ENCODE results near the gene SETD7.

SETD7 gene

GRCh38 chr4:139600662-139601061 lies 44.6 kb upstream of the SETD7 start:
- no peak for TF ChIP-seq CTCF (IDR thresholded peaks at IDR 0.05; ENCODE audit: poor library complexity, severe bottlenecking)

GRCh38 chr4:139599594-139600374 lies 43.8 kb upstream of the SETD7 start:
- Histone ChIP-seq H3K36me3 (ENCODE audit: low read depth) (no peaks in the 10 kb centered on the region), H3K27ac (ENCODE audit: poor library complexity, severe bottlenecking) (peak overlapping the region; percentile 19), H3K4me3 (ENCODE audit: severe bottlenecking) (no peak overlapping the region), H3K9me3 (ENCODE audit: severe bottlenecking) (no peaks in the 10 kb centered on the region), H3K27me3 (ENCODE audit: insufficient read depth, poor library complexity, severe bottlenecking) (no peaks in the 10 kb centered on the region), H3K4me1 (ENCODE audit: insufficient read depth, poor library complexity, severe bottlenecking) (peaks cover 31% of the 10 kb centered on the region)
- DNase-seq (ENCODE audit: low spot score) (no peak), ATAC-seq (ENCODE audit: low read depth) (peak; percentile 97)
- TF ChIP-seq CTCF (IDR thresholded peaks at IDR 0.05; ENCODE audit: poor library complexity, severe bottlenecking), result no peak

More at GRCh38 chr4:139600662-139601061, 44.6 kb upstream of the SETD7 start:
- Histone ChIP-seq H3K4me3 (ENCODE audit: severe bottlenecking) (no peak overlapping the region), H3K4me1 (ENCODE audit: insufficient read depth, poor library complexity, severe bottlenecking) (peaks cover 31% of the 10 kb centered on the region), H3K27ac (ENCODE audit: poor library complexity, severe bottlenecking) (peak overlapping the region; percentile 19), H3K27me3 (ENCODE audit: insufficient read depth, poor library complexity, severe bottlenecking) (no peaks in the 10 kb centered on the region), H3K36me3 (ENCODE audit: low read depth) (no peaks in the 10 kb centered on the region), H3K9me3 (ENCODE audit: severe bottlenecking) (no peaks in the 10 kb centered on the region)
- ATAC-seq (ENCODE audit: low read depth), result no peak
- no peak for DNase-seq (ENCODE audit: low spot score)

- H3K36me3 ChIP-seq (ENCODE audit: low read depth), result no peaks in the 10 kb centered on the region
- H3K27ac ChIP-seq (ENCODE audit: poor library complexity, severe bottlenecking), result no peak overlapping the region
- TF ChIP-seq CTCF (IDR thresholded peaks at IDR 0.05; ENCODE audit: poor library complexity, severe bottlenecking), result no peak
- no peak overlapping the region for H3K4me3 ChIP-seq (ENCODE audit: severe bottlenecking)
- H3K4me1 ChIP-seq (ENCODE audit: insufficient read depth, poor library complexity, severe bottlenecking), result peaks cover 31% of the 10 kb centered on the region
- no peaks in the 10 kb centered on the region for H3K9me3 ChIP-seq (ENCODE audit: severe bottlenecking)
- ATAC-seq (ENCODE audit: low read depth) (no peak), DNase-seq (ENCODE audit: low spot score) (no peak)
- H3K27me3 ChIP-seq (ENCODE audit: insufficient read depth, poor library complexity, severe bottlenecking), result no peaks in the 10 kb centered on the region
Measured at GRCh38 chr4:139599076-139599475, 43.1 kb upstream of the SETD7 start.

GRCh38 chr4:139596684-139597279 lies 40.8 kb upstream of the SETD7 start:
- H3K4me1 ChIP-seq (ENCODE audit: insufficient read depth, poor library complexity, severe bottlenecking), result peaks cover 31% of the 10 kb centered on the region
- no peaks in the 10 kb centered on the region for H3K36me3 ChIP-seq (ENCODE audit: low read depth)
- TF ChIP-seq CTCF (IDR thresholded peaks at IDR 0.05; ENCODE audit: poor library complexity, severe bottlenecking), result no peak
- no peaks in the 10 kb centered on the region for H3K9me3 ChIP-seq (ENCODE audit: severe bottlenecking)
- no peak for DNase-seq (ENCODE audit: low spot score)
- no peak for ATAC-seq (ENCODE audit: low read depth)
- H3K27me3 ChIP-seq (ENCODE audit: insufficient read depth, poor library complexity, severe bottlenecking), result no peaks in the 10 kb centered on the region
- H3K4me3 ChIP-seq (ENCODE audit: severe bottlenecking), result no peak overlapping the region
- no peak overlapping the region for H3K27ac ChIP-seq (ENCODE audit: poor library complexity, severe bottlenecking)

Data from RWPE2 (cell line).